Head of caudate nucleus (tissue), 42 donors: Measurements from ENCODE around the gene ZNF846.
A peak's percentile ranks its signal among the peaks of the same experiment; 100 is the strongest.
"Not testable (repeated sequence)": the region's sequence is repeated elsewhere in the genome, so short reads cannot be mapped to it uniquely, and the experiment has no call there.

Experiments used
- DNase-seq, 42 donors: peaks; one replicate each; pipeline versions ENCODE4 v3.0.0 to v3.0.0-alpha.2; 2020 to 2021; ENCODE audit warnings: mixed read lengths in 7 of 42
- intact Hi-C: fragments of 100-400 bp; cut with DNase I; formaldehyde crosslinking; loops from one replicate; pipeline ENCODE4 v1.15.0; 2022

The ZNF846 gene

DNA sequence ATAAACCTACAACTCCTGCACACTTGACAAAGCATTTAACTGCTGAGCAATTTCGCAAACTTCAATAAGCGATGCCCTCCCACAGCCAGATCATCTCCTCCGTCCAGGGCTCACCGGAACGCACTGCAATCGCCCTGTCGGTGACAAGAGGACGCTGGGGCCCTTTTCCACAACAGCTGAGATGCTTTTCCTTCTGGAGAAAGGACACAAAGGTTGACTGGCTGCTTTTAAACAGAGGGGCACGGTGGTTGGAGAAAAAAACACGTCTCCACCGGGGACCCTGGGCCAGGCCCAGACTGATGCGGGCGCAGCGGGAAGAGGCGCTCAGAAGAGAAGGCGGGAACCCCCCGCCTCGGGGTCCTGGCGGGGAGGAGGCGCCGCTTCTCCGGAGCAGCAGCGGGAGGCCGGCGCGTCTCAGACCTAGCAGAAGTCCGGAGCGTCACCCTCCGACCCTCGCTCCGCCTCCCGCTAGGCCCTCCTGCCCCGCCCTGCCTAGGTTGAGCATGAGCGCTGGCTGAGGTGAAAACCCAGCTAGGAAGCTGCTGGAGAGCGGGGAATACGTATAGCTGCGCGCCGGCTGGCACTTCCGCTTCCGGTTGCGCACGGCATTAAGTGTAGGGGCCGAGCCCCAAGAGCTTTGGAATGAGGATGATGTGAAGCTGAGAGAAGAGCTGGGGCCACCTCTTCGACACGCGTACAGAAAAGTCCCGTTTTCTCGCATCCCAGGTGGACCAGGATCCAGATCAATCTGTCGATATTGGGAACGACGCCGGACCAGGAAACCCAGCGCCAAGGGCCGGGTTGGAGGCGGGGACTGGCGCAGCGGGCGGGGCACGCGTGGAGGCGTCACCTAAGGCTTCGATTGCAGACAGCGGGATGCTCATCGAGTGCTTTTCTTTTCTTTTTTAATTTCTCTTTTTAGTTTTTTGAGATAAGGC is at the start of gene ZNF846:
Gene ZNF846, minus strand, starts transcription at position 564 of the 938 bp plus-strand sequence. CDS start 3,788 bp downstream, outside the sequence.
- intact Hi-C loops: loop anchor here (5.0 to 10.0 kb wide), 2 partner anchors 94 to 146 kb away; partner anchors contain the start of genes ZNF561 and ZNF562
- peak; percentile 86 to 97 (median 93) for DNase-seq

DNA sequence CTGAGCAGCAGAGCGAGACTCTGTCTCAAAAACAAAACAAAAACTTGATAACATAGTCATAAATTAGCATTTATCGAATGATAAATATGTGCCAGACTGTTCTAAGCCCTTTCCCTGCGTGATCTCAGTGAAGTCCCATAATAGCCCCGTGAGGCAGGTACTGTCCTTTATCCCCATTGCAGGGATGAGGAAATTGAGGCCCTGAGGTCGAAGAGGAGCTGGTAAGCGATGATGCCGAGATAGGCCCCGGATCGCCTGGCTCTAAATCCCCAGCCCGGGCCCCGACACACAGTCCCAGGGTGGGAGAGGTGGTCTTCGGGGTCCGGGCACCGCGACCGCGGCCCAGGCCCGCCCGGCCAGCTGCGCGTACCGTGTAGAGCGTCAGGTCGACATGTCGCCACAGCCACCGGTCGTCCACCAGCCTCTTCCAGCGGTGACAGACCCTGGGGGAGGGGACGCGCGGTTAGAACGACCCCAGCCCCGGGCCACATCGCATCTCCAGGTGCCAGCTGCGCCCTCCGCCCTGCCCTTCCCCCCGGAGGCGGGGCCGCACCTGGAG is 49.7 kb upstream of the ZNF846 start:
- intact Hi-C loops: loop anchor here (2.0 kb wide), 1 partner anchor 23 kb away; no protein-coding TSS in a partner anchor
- DNase-seq: peak in 3 of 42 donors; percentile 3 to 47 (median 21)

DNA sequence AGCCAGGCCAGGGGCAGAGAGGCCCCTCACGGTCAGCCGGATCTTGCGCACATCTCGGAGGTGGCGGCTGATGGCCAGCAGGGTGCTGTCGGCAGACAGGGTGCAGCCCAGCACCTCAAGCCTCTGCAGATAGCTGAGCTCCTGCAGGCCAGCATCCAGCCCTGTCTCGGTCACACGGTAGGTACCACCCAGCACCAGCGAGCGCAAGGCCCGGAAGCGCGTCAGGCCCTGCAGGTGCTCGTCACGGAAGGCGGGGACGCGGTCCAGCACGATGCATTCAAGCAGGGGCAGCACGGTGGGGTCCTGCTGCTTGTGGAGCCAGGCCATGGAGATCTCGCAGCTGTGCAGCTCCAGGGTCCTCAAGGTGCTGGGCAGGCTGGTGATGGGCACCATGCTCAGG is 42.6 kb upstream of the ZNF846 start:
- DNase-seq: no peak
- intact Hi-C loops: no loop called here

DNA sequence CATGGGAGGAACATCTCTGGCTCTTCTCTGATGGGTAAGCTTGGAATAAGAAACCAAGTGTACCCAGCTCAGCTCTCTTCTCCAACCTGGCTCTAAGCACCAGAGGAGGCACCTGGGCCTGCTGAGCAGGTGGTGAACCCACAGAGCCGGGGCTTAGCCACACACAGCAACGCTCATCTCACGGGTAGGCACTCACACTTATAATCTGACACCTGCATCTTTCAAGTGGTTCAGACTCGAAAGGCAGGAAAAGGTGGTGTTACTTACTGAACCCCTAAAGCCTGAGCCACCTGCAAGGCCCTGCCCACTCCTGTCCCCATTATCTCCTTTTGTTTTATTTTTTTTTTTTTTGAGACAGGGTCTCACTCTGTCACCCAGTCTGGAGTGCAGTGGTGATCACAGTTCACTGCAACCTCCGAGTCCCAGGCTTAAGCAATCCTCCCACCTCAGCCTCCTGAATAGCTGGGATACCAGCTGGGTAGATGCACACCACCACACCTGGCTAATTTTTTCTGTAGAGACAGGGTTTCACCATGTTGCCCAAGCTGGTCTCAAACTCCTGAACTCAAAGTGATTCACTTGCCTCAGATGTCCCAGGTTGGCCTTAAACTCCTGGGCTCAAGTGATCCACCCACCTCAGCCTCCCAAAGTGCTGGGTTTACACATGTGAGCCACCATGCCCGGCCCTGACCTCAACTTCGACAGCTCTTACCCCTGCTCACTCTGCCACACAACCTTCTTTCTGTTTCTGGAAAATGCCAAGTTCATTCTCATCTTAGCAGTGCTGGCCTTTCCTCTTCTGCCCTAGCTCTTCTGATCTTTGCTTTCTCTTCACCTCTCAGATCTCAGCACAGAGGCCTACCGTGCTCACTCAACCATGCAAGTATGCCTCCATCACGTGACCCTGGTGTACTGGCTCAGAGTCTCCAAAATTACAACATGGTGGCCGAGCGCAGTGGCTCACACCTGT is 40.6 kb upstream of the ZNF846 start:
- intact Hi-C loops: no loop called here
- DNase-seq: no peak

DNA sequence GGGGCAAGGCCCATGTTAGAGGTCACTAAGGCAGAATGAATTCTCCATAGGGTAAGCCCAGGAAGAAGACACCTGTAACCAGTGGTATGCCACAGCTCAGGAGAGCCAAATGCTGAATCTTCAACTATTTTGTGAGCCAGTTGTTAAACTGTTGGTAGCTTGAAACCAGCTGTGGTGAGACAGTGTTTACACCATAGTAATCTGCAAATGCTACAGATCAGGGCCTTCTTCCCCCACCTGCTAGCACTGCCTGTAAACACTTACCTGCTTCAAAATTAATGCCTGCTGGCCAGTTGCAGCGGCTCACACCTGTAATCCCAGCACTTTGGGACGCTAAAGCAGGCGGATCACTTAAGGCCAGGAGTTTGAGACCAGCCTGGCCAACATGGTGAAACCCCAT is 38.3 kb upstream of the ZNF846 start:
- intact Hi-C loops: no loop called here
- DNase-seq: no peak

DNA sequence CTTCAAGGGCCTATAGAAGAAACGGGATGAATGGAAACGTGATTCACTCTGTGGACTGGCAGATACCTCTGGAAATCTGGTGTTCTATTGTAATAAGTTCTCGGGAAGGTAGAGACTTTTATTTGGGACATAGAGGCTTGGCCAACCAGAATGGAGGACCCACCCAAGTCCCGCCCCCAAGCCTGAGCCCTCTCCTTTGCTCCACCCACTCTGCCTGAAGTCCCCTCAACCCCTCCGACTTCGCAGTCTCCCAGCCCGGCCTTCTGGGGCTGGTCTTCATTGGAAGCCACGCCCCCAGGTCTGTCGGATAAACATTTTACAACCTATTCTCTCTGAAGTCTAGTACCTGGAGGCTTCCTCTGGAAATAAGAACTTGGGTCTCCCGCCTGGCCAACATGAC is 33.4 kb upstream of the ZNF846 start:
- intact Hi-C loops: no loop called here

DNA sequence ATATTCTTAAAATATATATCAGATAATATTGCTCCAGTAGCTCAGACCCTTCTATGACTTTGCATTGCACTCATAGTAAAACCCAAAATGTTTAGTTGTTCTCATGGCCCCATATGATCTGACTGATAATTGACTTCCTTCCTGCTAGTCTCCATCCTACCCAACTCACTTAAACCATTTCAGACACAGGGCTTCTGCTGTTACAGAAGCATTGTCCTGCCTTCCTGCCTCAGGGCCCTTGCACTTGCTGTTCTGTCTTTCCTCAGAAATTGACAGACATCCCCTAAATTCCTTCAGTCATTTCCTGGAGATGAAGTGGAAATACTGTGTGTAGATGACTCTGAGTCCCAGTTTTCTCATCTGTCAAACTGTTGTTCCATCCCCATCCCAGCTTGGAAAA is 30.6 kb upstream of the ZNF846 start:
- DNase-seq: no peak
- intact Hi-C loops: loop anchor here (10.0 kb wide), 1 partner anchor 594 kb away; no protein-coding TSS in a partner anchor

More for the DNA sequence above, 33.4 kb upstream of the ZNF846 start:
- no peak for DNase-seq

DNA sequence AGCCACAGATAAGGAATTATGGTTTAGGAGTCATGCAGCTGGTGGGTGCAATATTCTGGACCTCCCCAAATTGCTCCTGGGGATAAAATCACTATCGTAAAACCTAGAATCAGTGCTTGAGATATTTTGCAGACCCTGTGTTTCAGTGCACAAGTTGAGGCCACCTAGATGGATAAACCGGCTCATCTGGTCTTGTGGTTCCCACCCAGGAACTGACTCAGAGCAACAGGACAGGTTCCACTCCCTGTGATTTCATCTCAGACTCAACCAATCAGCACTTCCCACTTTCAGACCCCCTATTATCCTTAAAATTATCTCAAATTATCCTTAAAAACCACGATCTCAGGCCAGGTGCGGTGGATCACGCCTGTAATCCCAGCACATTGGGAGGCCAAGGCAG is 29.3 kb upstream of the ZNF846 start:
- no peak for DNase-seq
- intact Hi-C loops: loop anchor here (10.0 kb wide), 1 partner anchor 593 kb away; no protein-coding TSS in a partner anchor

DNA sequence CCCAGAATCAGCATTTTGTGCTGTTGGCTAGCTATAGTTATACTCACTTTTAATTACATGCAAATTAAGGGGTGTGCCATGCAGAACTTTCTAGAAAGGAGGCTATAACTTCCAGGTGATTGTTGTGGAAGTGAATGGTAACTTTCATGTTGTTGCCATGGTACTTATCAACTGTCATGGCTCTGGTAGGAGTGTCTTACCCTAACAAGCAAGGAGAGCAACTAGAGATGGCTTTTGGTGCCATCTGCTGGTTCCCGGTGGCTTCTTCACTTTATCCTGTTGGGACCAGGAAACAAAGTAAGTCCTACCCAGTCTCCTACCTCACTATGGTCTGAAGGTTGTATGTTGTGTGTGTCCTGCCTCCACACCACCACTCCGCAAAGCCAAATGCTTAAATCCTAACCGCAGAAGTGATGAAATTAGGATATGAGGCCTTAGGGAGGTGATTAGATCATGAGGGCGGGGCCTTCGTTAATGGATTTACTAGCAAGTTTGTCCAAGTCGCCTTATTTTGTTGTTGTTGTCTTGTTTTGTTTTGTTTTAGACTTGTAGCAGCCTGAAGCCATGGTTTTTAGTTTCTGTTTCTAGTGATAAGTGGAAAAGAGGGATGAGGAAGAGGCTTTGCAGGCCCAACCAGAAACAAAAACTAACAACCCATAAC is 27.7 kb upstream of the ZNF846 start:
- intact Hi-C loops: loop anchor here (10.0 kb wide), 1 partner anchor 591 kb away; no protein-coding TSS in a partner anchor
- DNase-seq: peak; percentile 46 to 94 (median 85)

DNA sequence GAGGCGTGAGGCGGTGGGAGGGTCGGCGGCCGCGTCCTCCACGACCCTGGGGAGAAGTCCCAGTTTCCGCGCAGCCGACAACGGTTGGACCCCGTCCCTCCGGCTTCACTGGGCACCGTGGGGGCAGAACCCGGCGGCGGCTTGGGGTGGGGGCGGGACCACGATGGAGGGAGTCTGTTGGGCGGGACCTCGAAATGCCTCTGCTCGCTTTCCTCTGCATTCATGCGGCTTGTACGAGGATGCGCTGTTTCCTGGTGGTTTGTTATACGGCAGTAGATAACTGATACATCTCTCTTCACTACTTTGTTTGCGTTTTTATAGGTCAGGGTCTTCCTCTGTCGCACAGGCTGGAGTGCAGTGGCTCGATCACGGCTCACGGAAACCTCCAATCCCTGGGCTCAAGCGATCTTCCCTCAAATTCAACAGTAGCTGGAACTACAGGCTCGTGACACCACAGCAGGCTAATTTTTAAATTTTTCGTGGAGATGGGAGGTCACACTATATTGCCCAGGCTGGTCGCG is 24.6 kb upstream of the ZNF846 start:
- peak in 28 of 42 donors; percentile 12 to 65 (median 32) for DNase-seq
- intact Hi-C loops: loop anchor here (5.0 to 10.0 kb wide), 2 partner anchors 166 to 588 kb away; no protein-coding TSS in a partner anchor

DNA sequence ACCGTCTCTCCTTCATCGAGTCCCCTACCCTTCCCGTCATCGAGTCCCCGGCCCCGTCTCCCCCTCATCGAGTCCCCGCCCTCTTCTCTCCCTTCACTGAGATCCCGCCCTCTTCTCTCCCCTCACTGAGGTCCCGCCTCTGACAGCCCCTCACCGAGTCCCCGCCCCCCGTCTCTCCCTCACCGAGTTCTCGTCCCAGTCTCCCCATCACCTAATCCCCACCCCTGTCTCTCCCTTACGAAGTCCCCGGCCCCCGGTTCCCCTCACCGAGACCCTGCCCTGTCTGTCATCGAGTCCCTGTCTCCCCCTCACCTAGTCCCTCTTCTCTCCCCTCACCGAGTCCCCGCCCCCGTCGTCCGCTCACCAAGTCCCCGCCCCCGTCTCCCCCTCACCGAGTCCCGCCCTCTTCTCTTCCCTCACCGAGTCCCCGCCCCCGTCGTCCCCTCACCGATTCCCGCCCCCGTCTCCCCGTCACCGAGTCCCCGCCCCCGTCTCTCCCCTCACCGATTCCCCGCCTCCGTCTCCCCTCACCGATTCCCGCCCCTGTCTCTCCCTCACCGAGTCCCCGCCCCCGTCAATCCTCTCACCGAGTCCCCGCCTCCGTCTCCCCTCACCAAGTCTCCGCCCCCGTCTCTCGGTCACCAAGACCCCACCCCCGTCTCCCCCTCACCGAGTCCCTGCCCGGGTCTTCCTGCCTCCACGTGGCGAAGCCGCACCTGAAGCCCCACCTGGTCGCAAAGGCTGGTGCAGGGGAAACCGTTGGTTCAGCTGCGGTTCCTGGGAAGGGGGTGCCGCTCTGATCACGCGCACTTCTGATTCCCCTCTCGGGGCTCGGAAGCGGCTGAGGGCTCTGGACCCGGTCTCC is 23.9 kb upstream of the ZNF846 start:
- intact Hi-C loops: loop anchor here (5.0 to 10.0 kb wide), 2 partner anchors 165 to 588 kb away; no protein-coding TSS in a partner anchor
- peak; percentile 72 to 95 (median 89) for DNase-seq

DNA sequence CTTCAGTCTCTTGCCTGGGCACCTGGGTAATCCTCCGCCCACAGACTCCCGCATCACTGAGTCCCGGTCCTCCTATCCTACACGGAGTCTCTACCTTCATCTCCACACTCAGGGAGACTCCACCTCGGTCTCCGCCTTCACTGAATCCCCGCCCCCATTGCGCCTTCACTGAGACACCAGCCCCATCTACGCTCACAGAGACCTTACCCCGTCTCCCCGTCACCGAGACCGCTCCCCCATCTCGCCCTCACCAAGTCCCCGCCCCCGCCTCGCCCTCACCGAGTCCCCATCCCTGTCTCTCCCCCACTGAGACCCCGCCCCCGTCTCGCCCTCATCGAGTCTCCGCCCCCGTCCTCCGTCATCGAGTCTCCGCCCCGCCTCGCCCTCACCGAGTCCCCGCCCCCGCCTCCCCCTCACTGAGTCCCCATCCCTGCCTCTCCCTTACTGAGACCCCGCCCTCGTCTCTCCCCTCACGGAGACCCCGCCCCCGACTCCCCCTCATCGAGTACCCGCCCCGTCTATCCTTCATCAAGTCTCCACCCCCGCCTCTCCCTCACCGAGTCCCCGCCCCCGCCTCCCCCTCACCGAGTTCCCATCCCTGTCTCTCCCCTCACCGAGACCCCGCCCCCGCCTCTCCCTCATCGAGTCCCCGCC is 23.1 kb upstream of the ZNF846 start:
- intact Hi-C loops: loop anchor here (5.0 to 10.0 kb wide), 2 partner anchors 164 to 587 kb away; no protein-coding TSS in a partner anchor
- peak; percentile 85 to 98 (median 92) for DNase-seq

DNA sequence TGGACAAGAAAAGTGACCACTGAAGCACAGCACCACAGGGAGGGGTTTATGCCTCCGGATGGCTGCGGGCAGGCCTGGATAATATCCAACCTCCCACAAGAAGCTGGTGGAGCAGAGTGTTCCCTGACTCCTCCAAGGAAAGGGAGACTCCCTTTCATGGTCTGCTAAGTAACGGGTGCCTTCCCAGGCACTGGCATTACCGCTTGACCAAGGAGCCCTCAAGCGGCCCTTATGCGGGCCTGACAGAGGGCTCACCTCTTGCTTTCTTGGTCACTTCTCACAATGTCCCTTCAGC is 22.5 kb upstream of the ZNF846 start:
- not testable (repeated sequence) for DNase-seq
- intact Hi-C loops: loop anchor here (5.0 to 10.0 kb wide), 2 partner anchors 164 to 586 kb away; no protein-coding TSS in a partner anchor

DNA sequence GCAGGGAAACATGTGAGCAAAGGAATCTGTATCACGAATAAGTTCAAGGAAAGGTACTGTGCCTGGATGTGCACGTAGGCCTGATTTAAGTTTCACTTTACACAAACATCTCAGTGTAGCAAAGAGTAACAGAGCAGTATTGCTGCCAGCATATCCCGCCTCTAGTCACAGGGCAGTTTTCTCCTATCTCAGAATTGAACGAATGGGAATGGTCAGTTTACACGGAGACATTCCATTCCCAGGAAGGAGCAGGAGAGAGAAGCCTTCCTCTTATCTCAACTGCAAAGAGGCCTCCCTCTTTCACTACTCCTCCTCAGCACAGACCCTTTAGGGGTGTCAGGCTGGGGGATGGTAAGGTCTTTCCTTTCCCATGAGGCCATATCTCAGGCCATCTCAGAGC is 21.0 kb upstream of the ZNF846 start:
- DNase-seq, intact Hi-C loops: not testable (repeated sequence)

DNA sequence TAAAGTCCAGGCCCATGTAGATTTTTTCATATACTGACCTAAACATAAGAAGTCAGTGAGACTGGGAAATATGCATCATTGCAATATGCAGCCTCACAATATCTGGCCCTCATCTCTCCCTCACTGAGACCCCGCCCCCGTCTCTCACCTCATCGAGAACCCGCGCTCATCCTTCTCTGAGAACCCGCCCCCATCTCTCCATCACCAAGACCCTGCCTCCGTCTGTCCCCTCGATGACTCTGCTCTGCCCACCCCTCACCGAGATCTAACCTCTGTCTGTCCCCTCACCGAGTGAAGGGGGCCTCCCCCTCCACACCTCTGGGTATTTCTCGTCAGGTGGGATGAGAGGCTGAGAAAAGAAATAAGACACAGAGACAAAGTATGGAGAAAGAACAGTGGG is 20.5 kb upstream of the ZNF846 start:
- intact Hi-C loops: no loop called here
- no peak for DNase-seq

DNA sequence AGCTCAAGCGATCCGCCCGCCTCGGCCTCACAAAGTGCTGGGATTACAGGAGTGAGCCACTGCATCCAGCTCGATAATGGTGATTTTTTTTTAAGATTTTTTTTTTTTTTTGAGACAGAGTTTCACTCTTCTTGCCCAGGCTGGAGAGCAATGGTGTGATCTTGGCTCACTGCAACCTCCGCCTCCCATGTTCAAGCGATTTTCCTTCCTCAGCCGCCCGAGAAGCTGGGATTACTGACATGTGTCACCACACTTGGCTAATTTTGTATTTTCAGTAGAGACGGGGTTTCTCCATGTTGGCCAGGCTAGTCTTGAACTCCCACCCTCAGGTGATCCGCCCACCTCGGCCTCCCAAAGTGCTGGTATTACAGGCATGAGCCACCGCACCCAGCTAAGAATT is 20.1 kb upstream of the ZNF846 start:
- DNase-seq, intact Hi-C loops: not testable (repeated sequence)
